ENCODE data around the gene CIDEA.

- no peak for TF ChIP-seq POLR2A (IDR thresholded peaks at IDR 0.05)
- TF ChIP-seq, protein P1, sequence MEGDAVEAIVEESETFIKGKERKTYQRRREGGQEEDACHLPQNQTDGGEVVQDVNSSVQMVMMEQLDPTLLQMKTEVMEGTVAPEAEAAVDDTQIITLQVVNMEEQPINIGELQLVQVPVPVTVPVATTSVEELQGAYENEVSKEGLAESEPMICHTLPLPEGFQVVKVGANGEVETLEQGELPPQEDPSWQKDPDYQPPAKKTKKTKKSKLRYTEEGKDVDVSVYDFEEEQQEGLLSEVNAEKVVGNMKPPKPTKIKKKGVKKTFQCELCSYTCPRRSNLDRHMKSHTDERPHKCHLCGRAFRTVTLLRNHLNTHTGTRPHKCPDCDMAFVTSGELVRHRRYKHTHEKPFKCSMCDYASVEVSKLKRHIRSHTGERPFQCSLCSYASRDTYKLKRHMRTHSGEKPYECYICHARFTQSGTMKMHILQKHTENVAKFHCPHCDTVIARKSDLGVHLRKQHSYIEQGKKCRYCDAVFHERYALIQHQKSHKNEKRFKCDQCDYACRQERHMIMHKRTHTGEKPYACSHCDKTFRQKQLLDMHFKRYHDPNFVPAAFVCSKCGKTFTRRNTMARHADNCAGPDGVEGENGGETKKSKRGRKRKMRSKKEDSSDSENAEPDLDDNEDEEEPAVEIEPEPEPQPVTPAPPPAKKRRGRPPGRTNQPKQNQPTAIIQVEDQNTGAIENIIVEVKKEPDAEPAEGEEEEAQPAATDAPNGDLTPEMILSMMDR (IDR thresholded peaks at IDR 0.05), result no peak
- no peak for TF ChIP-seq POLR2AphosphoS5 (IDR thresholded peaks at IDR 0.05)
These were observed 41.9 kb downstream of the CIDEA start for GRCh38 chr18:12296087-12296403.

All from breast epithelium (tissue), 3 donors.